ENCODE data around the gene SCYL3. TPM values are rescaled to one million over a fixed set of nuclear protein-coding genes. Genes with fewer than 3 reads are reported as not detected.
A peak's percentile ranks its signal among the peaks of the same experiment; 100 is the strongest.

Gene SCYL3
- total RNA-seq, 1 donor from 2014 or later: 11.8 TPM

DNA sequence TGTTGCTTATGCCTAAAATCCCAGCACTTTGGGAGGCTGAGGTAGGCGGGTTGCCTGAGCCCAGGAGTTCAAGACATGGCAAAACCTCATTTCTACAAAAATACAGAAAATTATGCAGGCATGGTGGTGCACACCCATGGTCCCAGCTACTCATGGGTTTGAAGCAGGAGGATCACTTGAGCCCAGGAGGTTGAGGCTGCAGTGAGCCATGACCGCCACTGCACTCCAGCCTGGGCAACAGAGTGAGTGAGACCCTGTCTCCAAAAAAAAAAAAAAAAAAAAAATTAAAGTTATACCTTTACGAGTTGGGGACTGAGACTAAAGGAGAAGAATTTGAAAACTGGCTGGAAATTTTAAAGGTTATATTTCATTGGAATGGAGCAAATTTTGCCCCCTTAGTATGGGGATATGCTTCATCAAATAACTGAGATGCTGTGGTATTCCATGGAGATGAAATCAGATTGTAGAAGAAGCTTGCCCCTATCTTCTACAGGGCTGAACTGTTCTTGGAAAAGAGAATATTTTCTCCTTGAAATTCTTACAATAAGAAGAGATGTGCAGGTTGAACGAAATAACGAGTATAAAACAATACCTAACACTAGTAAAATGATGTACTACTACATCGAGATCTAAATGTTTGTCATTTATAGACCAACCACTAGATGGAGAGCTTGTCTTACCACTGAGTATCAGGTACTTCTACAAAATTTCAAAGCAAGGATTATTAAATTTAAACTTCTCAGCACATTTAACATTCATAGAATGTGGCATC, 34.9 kb upstream of the SCYL3 start:
- no peak for DNase-seq (ENCODE audit: low spot score in 2 of 2, unreplicated experiment in 2 of 2)
- H3K27me3 Mint-ChIP-seq (ENCODE audit: low read depth): no peaks in the 10 kb centered on the region
- no peaks in the 10 kb centered on the region for H3K9me3 Mint-ChIP-seq
- peaks cover 49% of the 10 kb centered on the region for H3K4me1 Mint-ChIP-seq
- H3K27ac Mint-ChIP-seq: no peak overlapping the region
- TF ChIP-seq, protein P1, sequence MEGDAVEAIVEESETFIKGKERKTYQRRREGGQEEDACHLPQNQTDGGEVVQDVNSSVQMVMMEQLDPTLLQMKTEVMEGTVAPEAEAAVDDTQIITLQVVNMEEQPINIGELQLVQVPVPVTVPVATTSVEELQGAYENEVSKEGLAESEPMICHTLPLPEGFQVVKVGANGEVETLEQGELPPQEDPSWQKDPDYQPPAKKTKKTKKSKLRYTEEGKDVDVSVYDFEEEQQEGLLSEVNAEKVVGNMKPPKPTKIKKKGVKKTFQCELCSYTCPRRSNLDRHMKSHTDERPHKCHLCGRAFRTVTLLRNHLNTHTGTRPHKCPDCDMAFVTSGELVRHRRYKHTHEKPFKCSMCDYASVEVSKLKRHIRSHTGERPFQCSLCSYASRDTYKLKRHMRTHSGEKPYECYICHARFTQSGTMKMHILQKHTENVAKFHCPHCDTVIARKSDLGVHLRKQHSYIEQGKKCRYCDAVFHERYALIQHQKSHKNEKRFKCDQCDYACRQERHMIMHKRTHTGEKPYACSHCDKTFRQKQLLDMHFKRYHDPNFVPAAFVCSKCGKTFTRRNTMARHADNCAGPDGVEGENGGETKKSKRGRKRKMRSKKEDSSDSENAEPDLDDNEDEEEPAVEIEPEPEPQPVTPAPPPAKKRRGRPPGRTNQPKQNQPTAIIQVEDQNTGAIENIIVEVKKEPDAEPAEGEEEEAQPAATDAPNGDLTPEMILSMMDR (IDR thresholded peaks at IDR 0.05; ENCODE audit: unreplicated experiment): peak; percentile 64
- no peak overlapping the region for H3K4me3 Mint-ChIP-seq
- H3K36me3 Mint-ChIP-seq: no peaks in the 10 kb centered on the region

DNA sequence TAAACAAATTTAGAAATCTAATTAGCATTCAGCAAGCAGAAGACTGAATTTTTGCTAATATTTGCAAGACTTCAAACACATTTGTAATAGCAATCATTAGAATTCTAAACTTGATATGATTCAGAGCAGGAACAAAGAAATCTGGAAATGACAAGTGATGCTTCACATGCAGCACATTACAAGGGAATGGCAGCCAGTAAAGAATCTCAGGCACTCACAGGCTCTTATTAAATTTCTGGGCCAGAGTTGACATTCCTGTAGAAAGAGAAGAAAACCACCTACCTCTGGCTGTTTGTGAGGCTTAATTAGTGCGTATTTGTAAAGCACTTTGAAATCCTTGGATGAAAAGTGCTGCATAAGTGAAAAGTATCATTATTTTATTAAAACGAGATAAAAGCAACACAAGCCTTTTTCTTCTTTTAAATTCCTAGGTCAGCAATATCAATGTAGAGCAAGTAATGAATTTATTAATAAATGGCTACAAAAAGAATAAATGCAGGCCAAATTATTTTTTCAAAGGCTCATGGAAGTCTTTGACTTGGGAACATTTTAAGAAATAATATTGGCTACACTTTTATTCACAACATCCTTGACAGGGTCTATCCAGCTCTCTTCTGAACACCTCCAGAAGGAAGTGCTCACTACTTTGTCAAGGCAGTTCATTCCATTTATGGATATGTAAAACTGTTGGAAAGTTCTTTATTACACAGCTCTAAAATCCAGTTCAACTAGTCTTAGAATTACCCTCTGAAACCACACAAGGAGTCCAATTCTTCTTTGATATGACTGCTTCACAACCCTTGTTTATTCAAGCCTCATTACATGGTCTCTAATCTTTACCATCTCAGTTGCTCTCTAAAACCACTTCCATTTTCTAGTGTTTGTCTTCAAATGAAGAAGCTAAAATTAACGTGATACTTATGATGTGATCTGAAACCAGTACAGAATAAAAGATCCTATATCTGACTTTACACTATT, 32.1 kb upstream of the SCYL3 start:
- TF ChIP-seq, protein P1 (IDR thresholded peaks at IDR 0.05; ENCODE audit: unreplicated experiment): no peak
- peak overlapping the region; percentile 80 for H3K27ac Mint-ChIP-seq
- H3K4me1 Mint-ChIP-seq: peaks cover 35% of the 10 kb centered on the region
- no peaks in the 10 kb centered on the region for H3K36me3 Mint-ChIP-seq
- DNase-seq (ENCODE audit: low spot score in 2 of 2, unreplicated experiment in 2 of 2): no peak
- no peaks in the 10 kb centered on the region for H3K27me3 Mint-ChIP-seq (ENCODE audit: low read depth)
- H3K9me3 Mint-ChIP-seq: no peaks in the 10 kb centered on the region
- no peak overlapping the region for H3K4me3 Mint-ChIP-seq

DNA sequence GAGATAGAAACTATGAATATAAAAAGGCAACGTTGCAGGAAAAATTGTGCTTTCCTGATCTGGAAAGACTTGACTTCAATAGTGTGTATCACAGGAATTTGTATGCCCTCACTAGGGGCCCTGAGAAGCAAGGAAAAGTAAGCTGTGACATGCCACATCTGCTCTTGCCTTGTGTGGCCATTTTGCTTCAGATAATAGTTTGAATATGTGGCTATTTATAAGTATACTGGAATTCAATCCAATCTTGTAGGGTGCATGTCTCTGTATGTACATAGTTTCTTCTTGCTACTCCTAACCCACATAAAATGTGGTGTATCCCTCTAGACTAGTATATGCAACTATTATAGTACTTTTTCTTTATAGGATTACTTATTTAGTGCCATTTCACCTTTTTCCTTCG, 31.1 kb upstream of the SCYL3 start:
- Mint-ChIP-seq H3K36me3 (no peaks in the 10 kb centered on the region), H3K4me3 (no peak overlapping the region), H3K27me3 (ENCODE audit: low read depth) (no peaks in the 10 kb centered on the region), H3K9me3 (no peaks in the 10 kb centered on the region), H3K4me1 (peaks cover 43% of the 10 kb centered on the region), H3K27ac (no peak overlapping the region)
- TF ChIP-seq, protein P1 (IDR thresholded peaks at IDR 0.05; ENCODE audit: unreplicated experiment): no peak
- DNase-seq (ENCODE audit: low spot score in 2 of 2, unreplicated experiment in 2 of 2): no peak

DNA sequence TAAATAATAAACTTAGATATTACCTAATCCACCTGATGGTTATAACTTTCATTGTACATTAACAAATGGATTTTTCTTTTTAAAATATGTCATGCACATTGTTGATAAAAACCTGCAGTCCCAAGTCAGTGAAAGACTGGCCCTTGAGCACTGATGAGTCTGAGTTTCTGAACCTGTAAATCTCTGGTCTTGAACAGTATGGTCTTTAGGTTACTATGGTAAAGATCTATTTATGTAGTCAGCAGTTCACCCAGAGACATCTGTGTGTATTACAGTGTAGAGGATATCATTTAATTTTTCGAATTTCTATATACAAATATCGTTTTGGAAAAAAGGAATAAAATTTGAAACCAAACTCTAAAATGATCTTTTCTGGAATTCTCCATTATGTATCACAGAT, 30.4 kb upstream of the SCYL3 start:
- no peak overlapping the region for H3K27ac Mint-ChIP-seq
- no peaks in the 10 kb centered on the region for H3K36me3 Mint-ChIP-seq
- TF ChIP-seq, protein P1 (IDR thresholded peaks at IDR 0.05; ENCODE audit: unreplicated experiment): no peak
- no peaks in the 10 kb centered on the region for H3K27me3 Mint-ChIP-seq (ENCODE audit: low read depth)
- peaks cover 42% of the 10 kb centered on the region for H3K4me1 Mint-ChIP-seq
- H3K4me3 Mint-ChIP-seq: no peak overlapping the region
- no peak for DNase-seq (ENCODE audit: low spot score in 2 of 2, unreplicated experiment in 2 of 2)
- no peaks in the 10 kb centered on the region for H3K9me3 Mint-ChIP-seq

DNA sequence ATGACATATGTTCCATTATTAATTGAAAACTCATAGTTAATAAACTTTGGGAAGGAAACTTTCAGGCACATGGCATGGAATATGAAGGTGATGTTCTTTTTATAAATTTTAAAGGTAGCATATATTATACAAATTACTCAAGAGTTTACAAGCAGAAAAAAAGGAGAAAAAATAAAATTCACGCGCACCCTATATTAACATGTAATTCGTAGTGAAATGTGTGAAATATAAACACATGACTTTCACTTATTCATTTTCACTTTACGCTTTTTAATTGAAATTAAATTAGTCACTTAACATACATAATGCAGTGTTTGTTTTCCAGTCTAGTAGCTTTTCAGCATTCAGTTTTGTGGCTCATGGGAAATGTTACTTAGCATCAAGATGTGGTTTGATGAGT, 27.4 kb upstream of the SCYL3 start:
- no peaks in the 10 kb centered on the region for H3K9me3 Mint-ChIP-seq
- no peaks in the 10 kb centered on the region for H3K36me3 Mint-ChIP-seq
- no peak for DNase-seq (ENCODE audit: low spot score in 2 of 2, unreplicated experiment in 2 of 2)
- TF ChIP-seq, protein P1 (IDR thresholded peaks at IDR 0.05; ENCODE audit: unreplicated experiment): no peak
- peaks cover 6% of the 10 kb centered on the region for H3K27me3 Mint-ChIP-seq (ENCODE audit: low read depth)
- H3K27ac Mint-ChIP-seq: no peak overlapping the region
- H3K4me3 Mint-ChIP-seq: no peak overlapping the region
- peaks cover 26% of the 10 kb centered on the region for H3K4me1 Mint-ChIP-seq

Measured in mesothelial cell of epicardium (in vitro differentiated cells).